NCI-H446 (cell line): ENCODE results near the gene LYZL6.

Experiments
- DNase-seq, 2 experiments: peaks; one replicate each; lab custom pipeline; 2025; lab: John Stamatoyannopoulos, UW

The LYZL6 gene, protein sequence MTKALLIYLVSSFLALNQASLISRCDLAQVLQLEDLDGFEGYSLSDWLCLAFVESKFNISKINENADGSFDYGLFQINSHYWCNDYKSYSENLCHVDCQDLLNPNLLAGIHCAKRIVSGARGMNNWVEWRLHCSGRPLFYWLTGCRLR

DNA sequence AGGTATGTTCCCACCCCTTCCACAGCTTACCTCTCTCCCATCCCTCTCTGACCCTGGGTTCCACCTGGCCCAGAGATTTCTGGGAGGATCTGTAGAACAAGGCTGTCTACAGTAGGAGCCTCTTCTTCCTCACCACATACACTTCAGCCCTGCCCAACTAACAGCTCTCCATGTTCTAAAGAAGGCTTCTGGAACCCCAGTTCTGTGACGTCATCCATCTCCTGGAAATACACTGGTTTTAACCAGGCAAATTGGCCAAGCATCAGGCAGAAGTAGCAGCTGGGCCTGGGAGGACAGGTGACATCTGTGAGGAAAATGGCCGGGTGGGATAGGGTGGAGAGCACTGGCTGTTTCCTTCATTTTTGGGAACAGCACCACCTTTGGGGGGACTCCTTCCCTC is at the start of gene LYZL6:
Gene LYZL6, minus strand, starts transcription at position 177 of the 400 bp plus-strand sequence. CDS start 4,357 bp downstream, outside the sequence.
- DNase-seq: no peak

GRCh38 chr17:35991075-35991474 is 47.6 kb upstream of the LYZL6 start:
- no peak for DNase-seq

DNA sequence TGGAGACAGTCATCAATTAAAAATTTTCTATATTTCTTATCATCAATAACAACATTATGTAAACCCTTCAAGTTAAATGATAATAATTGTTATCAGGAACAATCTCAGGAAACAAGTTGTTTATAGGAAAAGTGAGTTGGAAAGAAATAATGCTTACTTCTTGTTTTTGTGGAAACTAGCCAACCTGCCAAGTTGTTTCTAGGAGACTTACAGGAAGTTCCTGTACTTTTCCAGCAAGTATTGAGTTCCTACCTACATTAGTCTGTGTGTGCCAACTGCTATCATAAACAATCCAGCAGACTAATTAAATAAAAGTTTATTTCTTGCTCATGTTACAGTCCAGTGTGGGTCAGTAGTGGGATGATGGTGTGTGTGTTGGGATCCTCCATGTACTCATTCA is 44.7 kb upstream of the LYZL6 start:
- DNase-seq: no peak

- DNase-seq: no peak
Observed at GRCh38 chr17:35986643-35987042, 43.1 kb upstream of the LYZL6 start, which contains the start of gene CCL14. Gene CCL14 (minus strand): TSS chr17:35986729. CDS start chr17:35986649, 80 bp downstream.

- no peak for DNase-seq
Observed at GRCh38 chr17:35984140-35984539, 40.6 kb upstream of the LYZL6 start.

GRCh38 chr17:35982409-35983191 is 39.1 kb upstream of the LYZL6 start:
- DNase-seq: no peak

- no peak for DNase-seq
Observed at GRCh38 chr17:35981908-35982330, 38.4 kb upstream of the LYZL6 start.

GRCh38 chr17:35981246-35981645 is 37.7 kb upstream of the LYZL6 start, which contains the start of gene CCL16:
Gene CCL16 (minus strand): TSS chr17:35981497. CDS start chr17:35981420, 77 bp downstream.
- DNase-seq: no peak

DNA sequence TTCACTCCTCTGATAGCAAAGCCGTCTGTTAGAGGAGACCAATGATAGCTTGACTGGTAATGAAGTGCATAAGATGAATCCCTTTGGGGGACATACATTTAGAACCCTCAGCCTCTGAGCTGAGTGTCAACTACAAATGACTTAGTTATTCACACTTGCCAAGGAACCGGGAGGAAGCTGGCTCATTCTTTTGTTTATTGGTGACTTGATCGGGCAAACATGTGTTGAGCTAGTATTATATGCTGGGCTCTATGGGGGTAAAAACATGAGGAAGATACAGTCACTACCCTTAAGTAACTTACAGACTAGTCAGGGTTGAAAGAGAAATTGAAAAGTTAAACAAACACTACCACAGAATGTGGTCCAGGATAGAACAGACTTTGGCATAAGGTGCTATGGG is 34.8 kb upstream of the LYZL6 start:
- DNase-seq: no peak

- DNase-seq: no peak
Observed at GRCh38 chr17:35977509-35977908, 34.0 kb upstream of the LYZL6 start.

GRCh38 chr17:35973333-35974260 is 30.1 kb upstream of the LYZL6 start:
- DNase-seq: no peak

DNA sequence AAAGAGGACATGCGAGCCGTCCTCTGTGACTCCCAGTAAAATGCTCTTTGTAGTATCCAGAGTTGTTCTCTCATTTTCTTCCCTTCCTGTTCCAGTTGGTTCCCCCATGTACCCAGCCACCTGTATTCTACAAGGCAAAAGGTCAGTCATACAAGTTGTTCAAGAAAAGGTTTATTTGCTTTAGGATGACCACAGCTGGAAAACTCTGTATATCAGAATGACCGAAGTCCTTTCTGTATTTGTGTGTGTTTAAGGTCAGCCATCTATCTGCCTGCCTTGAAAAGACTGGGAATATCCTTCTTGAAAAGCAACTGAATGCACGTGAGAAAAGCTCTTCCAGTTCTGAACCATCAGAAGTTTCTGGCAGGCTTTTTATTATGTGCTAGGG is 29.4 kb upstream of the LYZL6 start:
- DNase-seq: no peak

DNA sequence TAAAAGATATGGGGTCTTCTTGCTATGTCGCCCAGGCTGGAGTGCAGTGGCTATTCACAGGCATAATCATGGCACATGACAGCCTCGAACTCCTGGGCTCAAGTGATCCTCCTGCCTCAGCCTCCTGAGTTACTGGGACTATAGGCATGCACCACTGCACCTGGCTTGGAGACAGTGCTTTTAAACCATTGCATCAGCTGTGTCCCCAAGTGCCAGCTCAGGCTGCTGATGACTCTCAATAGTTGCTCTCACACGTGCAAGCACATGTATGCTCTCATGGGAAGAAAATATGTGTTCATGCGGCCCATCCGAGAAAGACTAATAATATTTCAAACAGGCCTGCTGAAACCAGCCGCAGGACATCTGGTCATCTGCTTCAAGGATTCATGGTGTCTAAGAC is 29.0 kb upstream of the LYZL6 start:
- DNase-seq: no peak

GRCh38 chr17:35972066-35972465 is 28.6 kb upstream of the LYZL6 start:
- no peak for DNase-seq

DNA sequence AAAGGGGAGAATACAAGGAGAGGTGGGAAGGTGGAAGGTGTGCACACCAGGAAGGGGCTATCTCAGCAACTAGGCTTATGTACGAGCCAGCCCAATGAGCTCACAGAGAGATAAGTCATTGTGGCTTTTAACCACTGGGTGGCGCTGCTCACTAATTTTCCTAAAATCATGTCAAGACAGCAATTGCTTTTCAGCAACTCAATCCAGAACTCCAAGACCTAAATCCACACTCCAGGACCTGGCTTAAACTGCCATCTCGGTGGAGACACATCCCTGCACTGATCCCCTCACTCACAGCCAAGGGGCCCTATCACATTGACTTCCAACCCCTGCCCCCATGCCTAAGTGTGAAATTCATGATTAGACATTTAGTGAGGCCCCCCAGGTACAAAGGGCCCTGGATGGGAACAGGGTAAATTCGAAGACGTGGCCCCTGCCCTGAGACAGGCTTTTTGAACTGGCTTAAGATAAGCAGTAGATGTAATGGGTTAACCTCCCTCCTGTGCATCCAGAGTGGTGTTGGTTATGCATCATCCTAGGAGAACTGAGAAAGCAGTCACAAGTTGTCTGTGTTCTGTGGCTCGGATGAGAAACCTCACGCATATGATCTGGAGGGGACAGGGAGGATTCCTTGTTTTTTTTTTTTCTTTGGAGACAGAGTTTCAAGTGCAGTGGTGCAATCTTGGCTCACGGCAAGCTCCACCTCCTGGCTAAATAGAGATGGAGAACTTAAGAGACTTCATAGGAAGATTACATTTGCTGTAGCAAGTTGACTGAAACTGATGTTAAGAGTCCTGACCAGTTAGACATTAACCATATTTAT is 26.3 kb upstream of the LYZL6 start:
- DNase-seq: peak; percentile 21 to 82

DNA sequence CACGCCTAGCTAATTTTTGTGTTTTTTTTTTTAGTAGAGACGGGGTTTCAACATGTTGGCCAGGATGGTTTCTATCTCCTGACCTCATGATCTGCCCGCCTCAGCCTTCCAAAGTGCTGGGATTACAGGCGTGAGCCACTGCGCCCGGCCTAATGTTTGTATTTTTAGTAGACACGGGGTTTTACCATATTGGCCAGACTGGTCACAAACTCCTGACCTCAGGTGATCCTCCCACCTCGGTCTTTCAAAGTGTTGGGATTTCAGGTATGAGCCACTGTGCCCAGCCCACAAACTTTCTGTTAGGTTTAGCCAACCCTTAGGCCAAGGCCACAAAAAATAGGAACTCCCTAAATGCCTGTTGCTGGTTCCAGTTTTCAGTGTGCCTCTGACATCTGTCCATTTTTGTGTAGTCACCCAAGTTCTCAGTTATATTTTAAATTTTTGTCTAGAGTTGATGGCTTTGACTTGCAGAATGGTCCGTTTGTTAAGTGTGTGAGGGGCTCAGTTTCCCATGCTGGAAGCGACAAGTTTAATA is 25.1 kb upstream of the LYZL6 start:
- DNase-seq: no peak

DNA sequence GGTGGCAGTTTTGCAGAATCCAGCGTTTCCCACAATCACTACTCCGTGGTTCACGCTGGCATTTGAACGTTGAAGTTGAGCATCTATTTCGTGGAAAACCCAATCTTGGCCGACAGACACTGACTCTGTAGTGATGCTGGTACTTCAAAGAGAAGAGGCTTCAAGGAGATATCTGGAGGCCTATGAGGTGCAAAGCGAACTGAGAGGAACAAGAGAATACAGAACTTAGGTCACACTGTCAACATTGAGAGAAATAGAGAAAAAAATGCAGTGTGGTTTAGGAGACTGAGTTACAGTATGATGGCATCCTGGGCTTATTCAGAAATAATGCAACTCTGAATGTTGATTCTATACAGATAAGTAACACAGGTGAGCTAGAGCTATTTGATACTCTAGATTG is 21.8 kb upstream of the LYZL6 start:
- DNase-seq: no peak

DNA sequence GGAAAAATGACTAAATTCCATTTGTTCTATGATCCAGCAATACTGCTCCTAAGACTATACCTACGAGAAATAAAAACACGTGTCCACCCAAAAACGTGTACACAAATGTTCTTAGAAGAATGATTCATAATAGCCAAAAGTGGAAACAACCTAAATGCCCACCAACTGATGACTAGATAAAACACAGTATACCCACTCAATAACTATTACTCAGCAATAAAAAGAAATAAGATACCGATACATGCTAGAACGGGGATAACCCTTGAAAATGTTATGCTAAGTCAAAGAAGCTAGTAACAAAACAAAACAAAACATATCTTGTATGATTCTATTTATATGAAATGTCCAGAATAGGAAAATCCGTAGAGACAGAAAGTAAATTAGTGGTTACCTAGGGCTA is 20.1 kb upstream of the LYZL6 start:
- DNase-seq: no peak

- no peak for DNase-seq
Observed at GRCh38 chr17:35953720-35954119, 10.2 kb upstream of the LYZL6 start.

GRCh38 chr17:35949401-35949800 is 5.9 kb upstream of the LYZL6 start:
- no peak for DNase-seq

- no peak for DNase-seq
Observed at GRCh38 chr17:35948092-35948491, 4.6 kb upstream of the LYZL6 start.
